Activated CD8-positive, alpha-beta memory T cell treated with anti-CD3 and anti-CD28 coated beads, Interleukin-2, amount 50 U/mL, for 24 hours (primary cell): ENCODE measurements around the gene CCDC171.
"Not testable (repeated sequence)": the region's sequence is repeated elsewhere in the genome, so short reads cannot be mapped to it uniquely, and the experiment has no call there.

Source experiments
- DNase-seq: peaks from one replicate; pipeline ENCODE4 v3.0.0-alpha.2; 2020; ENCODE audit errors: extremely low read depth

The CCDC171 gene

DNA sequence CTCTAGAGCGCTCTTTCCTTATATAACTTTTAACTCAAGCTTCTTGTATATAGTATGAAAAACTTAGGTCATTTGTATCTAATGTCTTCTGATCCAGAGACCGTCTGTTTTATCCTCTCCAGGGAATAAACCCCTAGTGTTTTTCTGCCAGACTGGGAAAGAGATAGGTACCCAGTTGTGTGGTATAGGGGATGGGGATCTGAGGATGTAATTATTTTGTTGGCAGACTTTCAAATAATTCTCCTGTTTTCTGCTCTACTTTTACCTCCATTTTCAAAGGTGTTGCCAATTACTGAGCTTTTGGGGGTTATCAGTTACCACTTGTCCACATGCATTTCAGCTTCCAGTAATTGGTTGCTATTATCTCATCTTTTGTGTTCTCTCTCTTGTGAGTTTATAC lies 17.9 kb downstream of the CCDC171 start:
- no peak for DNase-seq

DNA sequence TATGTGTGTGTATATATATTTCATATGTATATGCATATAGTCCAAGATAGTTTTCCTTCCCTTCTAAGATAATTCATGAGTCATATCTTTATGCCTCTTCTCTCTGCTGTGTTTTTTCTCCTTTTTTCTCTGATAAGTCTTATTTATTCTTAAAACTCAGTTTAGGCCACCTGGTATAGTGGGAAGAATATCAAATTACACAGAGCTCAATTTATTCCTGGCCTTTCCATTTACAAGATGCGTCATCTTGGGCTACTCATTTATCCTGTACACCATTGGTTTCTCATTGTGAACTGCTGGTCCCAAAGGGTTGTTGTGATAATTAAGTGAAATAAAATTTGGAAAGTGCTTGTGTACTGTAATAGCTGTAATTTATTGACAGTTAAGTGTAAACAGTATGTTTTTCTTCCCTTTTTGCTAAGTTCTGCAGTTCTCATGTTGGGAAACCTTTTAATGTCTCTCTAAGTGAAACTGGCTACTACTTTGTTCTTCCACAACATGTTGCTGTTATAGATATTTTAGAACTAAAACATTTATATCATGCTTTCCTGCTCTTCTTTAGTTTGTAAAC lies 19.4 kb downstream of the CCDC171 start:
- no peak for DNase-seq

DNA sequence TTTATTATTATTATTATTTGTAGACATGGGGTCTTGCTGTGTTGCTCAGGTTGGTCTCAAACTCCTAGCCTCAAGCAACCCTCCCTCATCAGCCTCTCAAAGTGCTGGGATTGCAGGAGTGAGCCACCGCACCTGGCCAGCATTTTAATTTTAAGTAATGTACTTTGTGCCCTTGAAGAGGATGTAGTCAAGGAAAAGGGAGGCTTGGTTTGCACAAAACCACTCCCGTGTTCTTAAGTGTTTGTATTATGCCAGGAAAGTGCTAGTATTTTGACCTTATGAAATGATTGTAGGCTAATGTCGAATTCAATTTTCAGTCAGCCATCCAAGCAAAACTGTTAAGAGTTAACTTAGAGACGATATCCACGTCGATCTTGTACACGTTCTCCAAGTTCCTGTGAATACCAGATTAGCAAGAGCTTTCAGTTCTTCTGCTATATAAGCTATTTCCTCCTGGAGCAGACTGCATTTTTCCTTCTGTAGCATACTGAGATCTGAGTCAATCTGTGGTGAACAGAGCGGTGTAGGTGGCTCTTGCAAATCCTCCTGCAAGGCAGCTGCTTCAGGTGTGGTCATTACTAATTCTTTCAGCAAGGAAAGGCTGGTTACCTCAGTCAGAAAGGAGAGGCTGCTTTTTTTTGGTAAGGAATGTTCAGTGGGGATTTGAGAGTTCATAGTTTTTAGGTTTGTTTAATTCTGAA lies 23.7 kb downstream of the CCDC171 start:
- no peak for DNase-seq

DNA sequence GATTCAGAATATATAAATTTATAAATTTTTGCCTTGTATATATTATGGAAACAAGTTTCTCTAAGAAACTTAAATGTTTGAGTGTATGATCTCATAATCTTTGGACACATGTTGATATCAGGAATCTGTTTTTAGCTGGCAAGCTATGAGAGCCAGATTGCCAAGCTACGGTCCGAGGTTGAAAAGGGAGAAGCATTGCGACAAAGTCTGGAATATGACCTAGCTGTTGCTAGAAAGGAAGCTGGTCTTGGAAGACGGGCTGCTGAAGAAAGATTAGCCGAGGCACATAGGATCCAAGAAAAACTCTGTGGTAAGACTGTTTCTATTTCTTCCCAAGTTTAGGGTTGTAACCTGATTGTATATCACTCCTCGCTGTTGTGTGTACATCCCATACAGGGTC lies 25.9 kb downstream of the CCDC171 start:
- no peak for DNase-seq

DNA sequence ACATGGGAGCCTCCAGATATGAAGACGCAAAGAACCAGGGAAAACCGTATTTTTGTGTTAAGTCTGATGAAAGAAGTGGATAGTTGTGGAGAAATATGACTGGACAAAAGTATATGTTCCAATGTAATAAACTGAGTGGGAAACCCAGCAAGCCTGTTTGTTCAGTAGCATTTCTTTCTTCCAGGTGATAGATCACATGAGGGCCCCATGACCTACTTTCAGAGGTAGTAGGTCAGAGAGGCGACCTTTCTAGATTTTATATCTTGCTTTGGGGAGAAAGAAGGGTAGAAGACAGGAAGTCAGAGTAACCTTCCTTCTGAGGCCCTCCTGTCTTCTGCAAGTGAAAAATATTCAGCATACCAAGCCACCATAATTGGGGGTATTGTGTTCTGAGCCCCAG lies 31.5 kb downstream of the CCDC171 start:
- DNase-seq = no peak

DNA sequence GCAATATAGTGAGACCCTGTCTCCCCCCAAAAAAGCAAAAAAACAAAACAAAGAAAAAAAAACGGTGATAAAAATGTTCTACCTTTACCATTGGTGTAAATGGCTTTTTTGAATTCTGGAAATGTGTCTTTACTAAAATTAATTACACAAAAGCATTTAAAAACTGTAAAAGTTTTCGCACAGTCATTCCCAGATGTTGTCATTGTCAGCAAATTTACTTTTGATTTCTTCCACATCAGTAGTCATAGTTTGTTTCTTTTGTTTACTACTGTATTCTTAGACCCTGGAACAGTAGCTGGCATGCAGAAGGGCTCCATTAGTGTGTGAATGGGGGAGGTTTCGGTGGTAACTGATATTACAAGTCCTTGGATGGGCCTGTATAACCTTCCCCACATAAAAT lies 39.5 kb downstream of the CCDC171 start:
- DNase-seq = no peak

DNA sequence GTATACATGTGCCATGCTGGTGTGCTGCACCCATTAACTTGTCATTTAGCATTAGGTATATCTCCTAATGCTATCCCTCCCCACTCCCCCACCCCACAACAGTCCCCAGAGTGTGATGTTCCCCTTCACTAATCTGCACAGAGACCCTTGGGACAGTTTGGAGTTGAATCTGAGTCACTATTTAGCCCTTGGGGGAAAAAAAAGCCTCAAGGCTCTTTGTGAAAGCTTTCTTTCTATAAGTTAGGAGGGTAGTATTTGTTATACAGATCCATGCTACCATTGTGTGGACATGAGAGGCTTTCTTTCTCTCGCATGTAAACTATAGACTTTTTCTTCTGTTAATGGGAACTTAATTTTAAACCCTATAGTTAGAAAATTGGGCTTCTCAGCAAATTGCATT lies 40.1 kb downstream of the CCDC171 start:
- DNase-seq = not testable (repeated sequence)

DNA sequence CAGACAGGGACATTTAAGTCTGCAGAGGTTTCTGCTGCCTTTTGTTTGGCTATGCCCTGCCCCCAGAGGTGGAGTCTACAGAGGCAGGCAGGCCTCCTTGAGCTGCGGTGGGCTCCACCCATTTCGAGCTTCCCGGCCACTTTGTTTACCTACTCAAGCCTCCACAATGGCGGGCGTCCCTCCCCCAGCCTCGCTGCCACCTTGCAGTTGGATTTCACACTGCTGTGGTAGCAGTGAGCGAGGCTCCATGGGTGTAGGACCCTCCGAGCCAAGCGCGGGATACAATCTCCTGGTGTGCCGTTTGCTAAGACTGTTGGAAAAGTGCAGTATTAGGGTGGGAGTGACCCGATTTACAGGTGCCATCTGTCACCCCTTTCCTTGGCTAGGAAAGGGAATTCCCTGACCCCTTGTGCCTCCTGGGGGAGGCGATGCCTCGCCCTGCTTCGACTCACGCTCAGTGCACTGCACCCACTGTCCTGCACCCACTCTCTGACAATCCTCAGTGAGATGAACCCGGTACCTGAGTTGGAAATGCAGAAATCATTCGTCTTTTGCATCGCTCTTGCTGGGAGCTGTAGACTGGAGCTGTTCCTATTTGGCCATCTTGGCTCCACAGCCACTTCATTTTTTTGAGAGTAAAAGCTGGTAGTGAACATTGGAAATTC lies 48.0 kb downstream of the CCDC171 start:
- DNase-seq = not testable (repeated sequence)

DNA sequence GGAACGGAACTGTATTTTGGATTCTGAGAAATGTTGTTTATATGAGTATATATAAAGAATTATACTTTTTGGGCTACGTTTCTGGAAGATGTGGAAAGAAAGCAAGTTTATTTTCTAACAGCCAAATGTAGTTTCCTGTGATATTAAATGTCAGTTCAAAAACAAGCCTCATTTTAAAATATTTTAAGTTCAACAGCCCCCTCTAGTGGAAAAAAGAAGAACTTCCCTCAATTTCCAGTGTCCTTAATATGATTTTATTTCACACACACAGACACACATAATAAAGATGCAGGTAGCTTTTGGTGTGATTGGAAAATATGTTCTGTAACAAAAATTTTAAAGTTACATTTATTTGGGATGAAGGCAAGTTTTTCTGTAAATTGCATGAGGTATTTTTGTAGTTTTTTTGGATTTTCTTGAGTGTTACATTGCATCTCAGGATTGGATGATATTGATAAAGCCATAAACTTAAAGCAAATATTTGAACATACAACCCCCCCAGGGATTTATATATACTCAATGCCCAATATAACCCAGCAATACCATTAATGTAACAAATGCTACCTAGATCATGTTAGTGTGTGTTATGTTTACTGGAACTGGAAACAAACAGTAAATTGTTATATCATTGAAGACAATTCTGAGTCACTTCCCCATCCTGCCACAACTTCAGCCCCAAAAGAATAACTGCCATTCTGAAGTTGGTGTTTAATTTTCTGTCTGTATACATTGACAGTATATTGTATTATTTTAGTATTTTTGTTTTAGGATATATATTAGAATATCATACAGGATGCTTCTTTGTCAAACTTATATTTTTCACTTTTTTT lies 54.0 kb downstream of the CCDC171 start:
- DNase-seq = no peak

DNA sequence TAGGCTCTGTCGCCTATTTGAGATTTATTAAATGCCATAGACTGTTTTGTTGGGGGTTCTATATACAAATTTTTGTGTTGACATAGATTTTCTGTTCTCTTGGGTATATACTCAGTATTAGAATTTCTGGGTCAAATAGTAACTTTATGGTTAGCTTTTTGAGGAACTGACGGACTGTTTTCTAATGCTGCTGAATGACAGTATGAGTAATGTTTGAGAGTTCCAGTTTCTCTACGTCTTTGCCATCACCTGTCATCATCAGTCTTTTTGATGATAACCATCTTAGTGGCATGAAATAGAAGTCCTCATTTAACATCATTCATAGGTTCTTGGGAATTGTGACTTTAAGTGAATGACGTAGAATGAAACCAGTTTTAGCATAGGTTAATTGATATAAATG lies 60.1 kb downstream of the CCDC171 start:
- no peak for DNase-seq

DNA sequence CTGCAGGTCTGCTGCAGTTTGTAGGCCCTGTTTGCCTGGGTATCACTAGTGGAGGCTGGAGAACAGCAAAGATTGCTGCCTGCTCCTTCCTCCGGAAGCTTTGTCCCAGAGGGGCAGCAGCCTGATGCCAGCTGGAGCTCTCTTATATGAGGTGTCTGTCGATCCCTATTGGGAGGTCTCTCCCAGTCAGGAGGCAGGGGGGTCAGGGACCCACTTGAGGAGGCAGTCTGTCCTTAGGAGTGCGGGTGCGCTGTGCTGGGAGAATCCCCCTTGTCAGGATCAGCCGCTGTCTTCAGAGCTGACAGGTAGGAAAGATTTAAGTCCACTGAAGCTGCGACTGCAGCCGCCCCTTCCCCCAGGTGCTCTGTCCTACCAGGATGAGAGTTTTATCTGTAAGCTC lies 64.9 kb downstream of the CCDC171 start:
- no peak for DNase-seq

DNA sequence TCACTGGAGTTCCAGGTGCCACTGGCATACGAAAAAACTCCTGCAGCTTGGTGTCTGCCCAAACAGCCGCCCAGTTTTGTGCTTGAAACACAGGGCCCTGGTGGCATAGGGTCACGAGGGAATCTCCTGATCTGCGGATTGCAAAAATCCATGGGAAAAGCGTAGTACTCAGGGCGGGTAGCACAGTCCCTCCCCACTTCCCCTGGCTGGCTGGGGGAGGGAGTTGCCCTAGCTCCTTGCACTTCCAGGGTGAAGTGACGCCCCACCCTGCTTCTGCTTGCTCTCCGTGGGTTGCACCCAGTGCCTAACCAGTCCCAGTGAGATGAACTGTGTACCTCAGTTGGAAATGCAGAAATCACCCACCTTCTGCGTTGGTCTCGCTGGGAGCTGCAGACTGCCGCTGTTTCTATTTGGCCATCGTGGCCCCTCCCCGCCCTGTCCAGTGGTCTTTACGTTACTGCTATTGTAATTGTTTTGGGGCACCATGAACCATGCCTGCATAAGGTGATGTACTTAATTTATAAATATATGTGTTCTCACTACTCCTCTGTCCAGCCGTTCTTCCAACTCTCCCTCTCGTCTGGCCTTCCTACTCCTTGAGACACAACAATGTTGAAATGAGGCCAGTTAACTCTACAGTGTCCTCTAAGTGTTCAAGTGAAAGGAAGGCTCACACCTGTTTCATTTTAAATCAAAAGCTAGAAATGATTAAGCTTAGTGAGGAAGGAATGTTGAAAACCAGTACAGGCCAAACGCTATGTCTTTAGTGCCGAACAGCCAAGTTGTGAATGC lies 65.9 kb downstream of the CCDC171 start:
- DNase-seq = no peak

DNA sequence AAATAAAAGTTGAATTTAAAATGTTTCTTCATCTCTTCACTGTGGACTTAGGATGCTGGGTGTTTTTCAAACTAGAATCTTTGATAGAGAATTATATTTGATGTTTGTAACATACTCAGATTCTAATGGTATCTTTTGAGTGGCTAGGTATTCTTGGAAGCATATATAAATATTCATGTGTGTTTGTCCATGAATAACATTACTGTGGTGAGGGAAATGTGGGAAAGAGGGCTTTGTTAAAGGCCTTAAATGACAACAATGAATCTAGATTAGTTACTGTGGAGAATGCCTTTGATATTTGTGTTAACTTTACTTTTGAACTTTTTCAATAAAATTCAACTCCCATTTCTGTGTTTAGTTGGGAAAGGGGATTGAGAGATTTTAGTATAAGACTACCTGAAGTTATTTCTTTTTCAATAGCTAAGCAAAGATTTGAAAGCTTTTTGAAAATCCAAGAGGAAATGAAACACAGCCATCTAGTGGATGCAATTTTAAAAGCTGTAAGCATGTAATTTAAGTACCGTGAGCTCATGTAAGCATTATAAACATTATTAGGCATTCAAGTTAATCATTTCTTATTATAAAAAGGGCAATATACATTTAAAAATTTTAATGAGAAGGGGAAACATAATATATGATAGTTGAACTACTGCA lies 69.6 kb downstream of the CCDC171 start:
- DNase-seq = no peak

DNA sequence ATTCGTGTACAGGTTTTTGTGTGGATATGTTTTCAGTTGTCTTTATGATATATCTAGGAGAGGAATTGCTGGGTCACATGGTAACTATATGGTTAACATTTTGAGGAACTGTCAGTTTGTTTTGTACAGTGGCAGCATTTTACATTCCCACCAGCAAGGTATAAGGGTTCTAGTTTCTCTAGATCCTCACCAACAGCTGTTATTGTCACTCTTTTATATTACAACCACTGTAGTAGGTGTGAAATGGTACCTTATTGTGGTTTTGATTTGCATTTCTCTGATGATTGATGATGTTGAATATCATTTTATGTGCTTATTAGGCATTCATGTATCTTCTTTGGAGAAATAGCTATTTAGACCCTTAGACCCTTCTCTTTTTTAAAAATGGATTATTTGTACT lies 82.9 kb downstream of the CCDC171 start:
- DNase-seq = no peak

DNA sequence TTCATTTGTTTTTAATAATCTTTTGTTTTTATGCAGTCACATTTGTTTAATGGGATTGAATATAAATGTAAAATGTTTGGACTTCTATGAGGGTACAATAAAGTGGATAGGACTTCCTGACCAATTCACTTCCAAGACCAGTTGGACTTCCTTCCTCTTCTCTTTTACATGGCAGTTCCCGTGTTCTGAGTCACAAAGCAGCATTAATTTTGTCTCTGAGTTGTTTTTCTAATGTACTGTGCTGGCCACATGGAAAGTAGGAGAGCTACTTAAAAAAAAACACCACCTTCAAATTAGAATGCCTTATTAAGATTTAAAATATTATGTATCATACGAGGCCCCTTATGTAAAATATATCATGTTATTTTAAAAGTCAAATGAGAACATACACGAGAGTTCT lies 87.3 kb downstream of the CCDC171 start:
- DNase-seq = no peak

DNA sequence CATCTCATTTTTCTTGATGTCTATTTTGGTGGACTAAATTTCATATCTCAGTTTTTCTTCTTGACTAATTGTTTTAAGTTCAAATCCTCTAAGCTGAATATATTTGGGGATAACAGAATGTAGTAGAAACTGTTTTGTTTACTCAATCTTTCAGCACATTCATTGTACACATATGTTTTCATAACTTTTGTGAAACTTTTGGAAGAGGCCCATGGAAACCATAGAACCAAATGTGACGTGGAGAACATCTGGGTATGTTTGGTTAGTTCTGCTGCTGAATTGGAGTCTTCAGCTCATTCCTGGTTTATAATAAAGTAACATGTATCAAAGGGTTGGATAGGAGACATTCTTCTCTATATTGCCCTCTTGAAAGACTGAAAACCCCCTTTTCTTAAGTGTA lies 88.4 kb downstream of the CCDC171 start:
- no peak for DNase-seq

DNA sequence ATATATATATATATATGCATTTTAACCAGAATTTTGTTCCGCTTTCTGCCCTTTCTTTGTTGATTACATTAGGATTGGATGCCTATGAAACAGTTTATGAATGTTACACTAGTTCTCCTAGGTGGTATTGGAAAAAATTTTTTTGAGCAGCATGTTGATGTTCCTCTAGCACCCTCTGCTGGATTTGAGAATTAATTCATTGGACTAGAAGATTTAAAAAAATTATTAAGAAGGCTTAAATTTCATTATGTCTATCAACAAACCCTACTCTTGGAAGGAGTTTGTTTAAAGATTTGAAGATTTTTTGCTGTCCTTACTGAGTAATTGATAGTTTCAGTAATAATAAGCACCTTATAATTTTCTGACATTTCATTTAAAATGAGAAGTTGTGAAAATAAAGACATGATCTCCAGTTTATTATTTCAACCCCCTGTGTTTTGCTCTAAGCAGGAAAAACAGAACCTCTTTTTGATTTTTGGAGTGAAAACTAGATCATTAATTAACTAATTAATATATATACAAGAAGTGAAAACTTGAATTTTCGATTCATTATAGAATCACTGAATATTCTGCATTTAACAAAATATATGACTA lies 89.6 kb downstream of the CCDC171 start:
- no peak for DNase-seq

DNA sequence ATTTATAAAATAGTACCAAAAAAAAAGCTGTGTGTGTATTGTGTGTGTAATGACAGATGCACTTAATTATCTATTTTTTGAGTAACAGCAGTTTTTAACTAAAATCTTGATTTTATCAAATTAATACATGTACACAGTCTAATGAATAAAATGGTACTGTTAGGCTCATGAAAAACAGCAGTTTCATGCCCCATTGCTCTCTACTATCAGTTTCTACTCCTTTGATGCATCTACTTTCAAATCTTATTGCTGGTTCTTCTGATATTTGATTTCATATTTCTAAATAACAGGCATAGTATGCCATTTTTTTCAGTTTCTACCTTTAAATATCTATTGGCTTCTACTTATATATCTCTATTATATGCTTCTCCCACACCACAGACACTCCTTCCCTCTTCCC lies 117.4 kb downstream of the CCDC171 start:
- DNase-seq = no peak

DNA sequence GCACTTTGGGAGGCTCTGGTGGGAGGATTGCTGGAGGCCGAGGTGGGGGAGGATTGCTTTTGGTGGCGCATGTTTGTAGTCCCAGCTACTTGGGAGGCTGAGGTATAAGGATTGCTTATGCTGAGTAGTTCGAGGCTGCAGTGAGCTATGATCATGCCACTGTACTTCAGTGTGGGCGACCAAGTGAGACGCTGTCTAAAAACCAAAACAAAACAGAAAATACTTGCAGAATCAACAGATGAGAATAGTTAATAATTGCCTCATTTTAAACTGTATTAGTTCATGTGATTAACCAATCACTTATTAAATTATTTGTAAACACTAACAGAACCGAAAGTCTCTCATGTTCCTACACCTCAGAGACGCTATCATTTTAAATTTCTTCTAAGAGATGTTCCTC lies 118.1 kb downstream of the CCDC171 start:
- no peak for DNase-seq

DNA sequence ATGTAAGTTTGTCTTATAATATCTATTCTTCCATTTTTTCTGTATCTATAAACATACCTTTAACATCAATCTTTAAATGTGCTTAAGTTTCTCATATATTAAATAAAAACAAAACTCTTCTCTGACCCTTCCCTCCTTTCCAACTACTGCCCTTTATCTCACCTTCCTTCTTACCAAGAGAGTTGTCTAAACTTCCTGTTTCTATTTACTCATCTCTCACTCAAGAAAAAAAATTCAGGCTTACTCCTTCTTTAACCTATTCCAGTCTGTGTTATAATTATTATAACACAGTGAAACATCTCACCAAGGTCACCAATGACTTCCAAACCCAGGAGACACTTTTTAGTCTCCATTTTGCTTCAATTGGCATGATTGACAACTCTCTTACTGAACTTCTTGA lies 140.9 kb downstream of the CCDC171 start:
- no peak for DNase-seq

DNA sequence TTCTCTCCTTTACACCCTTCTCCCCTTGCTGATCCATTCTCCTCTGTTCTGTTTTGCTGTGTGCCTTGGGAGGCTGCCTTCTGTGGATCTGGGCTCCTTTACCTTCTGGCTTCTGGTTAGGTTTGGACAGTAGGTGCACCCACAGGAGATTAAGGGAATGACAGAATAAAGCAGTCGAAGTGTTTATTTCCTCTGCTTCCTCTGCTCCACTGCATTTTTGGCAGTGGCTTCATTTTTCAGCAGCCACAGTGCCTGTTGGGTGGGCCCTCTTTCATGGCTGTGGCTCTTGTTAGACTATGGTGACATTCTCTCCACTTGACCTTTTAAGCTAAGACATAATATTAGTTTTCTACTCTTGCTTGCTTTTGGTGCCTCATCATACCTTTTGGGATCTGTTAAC lies 144.1 kb downstream of the CCDC171 start:
- no peak for DNase-seq
